GM23248 (cell line): ENCODE measurements around the gene MPRIP.

ENCODE experiments used
- EZH2 ChIP-seq: fragments of 200-600 bp; sonication (generic); IDR thresholded peaks from 2 replicates; pipeline ENCODE4 v1.6.1; 2018; ENCODE audit warnings: antibody characterized with exemption, mild to moderate bottlenecking; ENCODE audit not compliant: insufficient read depth, poor library complexity, severe bottlenecking
- EZH2phosphoT487 ChIP-seq: fragments of 200-600 bp; sonication (generic); IDR thresholded peaks from 2 replicates; pipeline ENCODE4 v1.6.1; 2018; ENCODE audit warnings: antibody characterized with exemption, moderate library complexity, mild to moderate bottlenecking, low read depth; ENCODE audit not compliant: insufficient read depth

DNA sequence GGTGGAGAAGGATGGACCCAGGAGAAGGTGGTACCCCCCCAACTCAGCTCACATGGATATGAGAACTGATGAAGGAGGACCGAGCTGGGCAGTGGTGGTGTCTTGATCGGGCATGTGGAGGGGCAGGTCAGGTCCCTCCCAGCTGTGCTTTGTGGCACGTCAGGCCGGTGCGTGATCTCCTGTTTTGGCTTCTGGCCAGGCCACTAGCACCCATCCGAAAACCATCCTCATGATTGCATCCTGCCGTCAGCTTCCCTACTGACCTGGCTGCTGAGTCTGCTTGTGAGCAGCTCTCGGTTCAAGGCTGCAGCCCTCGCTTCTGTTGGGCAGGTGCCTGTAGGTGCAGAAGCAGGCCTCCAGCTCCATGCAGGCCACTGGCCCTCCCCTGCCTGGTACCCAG is 110.8 kb downstream of the MPRIP start:
- no peak for TF ChIP-seq EZH2
- TF ChIP-seq EZH2phosphoT487: no peak
